Vagina (tissue), 2 donors: ENCODE data around the gene RYK.
"Not testable (repeated sequence)": the region's sequence is repeated elsewhere in the genome, so short reads cannot be mapped to it uniquely, and the experiment has no call there.

Source experiments
- CTCF ChIP-seq, 3 experiments: fragments of 450-650 bp in 2 of 3; fragments of 200-600 bp in 1 of 3; sonication (generic) in 1 of 3; IDR thresholded peaks; one replicate each; pipeline ENCODE4 v1.5.1; 2017 to 2019; ENCODE audit warnings: antibody characterized with exemption in 3 of 3, mild to moderate bottlenecking in 2 of 3, moderate library complexity in 2 of 3
- POLR2A ChIP-seq, 2 donors: fragments of 450-650 bp; IDR thresholded peaks; one replicate each; pipeline ENCODE4 v1.6.1; 2017; ENCODE audit warnings: antibody characterized with exemption in 2 of 2, mild to moderate bottlenecking in 2 of 2, moderate library complexity in 2 of 2
- POLR2AphosphoS5 ChIP-seq, 2 donors: sonication (generic); formaldehyde crosslinking; IDR thresholded peaks; one replicate each; pipeline ENCODE4 v1.9.0; 2017; ENCODE audit warnings: antibody characterized with exemption in 2 of 2, mild to moderate bottlenecking in 2 of 2, low read depth in 1 of 2; ENCODE audit not compliant: insufficient read depth in 1 of 2

GRCh38 chr3:134224796-134225156 lies 25.9 kb downstream of the RYK start:
- TF ChIP-seq CTCF (IDR thresholded peaks at IDR 0.05); POLR2AphosphoS5 (IDR thresholded peaks at IDR 0.05; ENCODE audit: insufficient read depth in 1 of 2, low read depth in 1 of 2); POLR2A (IDR thresholded peaks at IDR 0.05): not testable (repeated sequence)
